Kidney (tissue), 22 donors: ENCODE data around the gene ZFP42. TPM values are rescaled to one million over a fixed set of nuclear protein-coding genes. Genes with fewer than 3 reads are reported as not detected.

ENCODE experiments used
- DNase-seq, 5 donors: peaks; one replicate each; pipeline ENCODE4 v3.0.0-alpha.2; 2013 to 2020
- FAIRE-seq: peaks from 2 replicates; lab custom pipeline; 2012; peaks lifted over from hg19 to GRCh38; lab: Jason Lieb, UNC
- H3K27ac ChIP-seq, 2 donors: one replicate each; pipeline ENCODE4 v1.7.0; 2013; ENCODE audit warnings: low read depth in 2 of 2, low read length in 2 of 2, inconsistent platforms in 1 of 2
- H3K27me3 ChIP-seq: one replicate; pipeline ENCODE4 v1.7.1; 2013; ENCODE audit warnings: low read length, inconsistent platforms; ENCODE audit not compliant: control insufficient read depth, insufficient read depth
- H3K36me3 ChIP-seq, 3 donors: one replicate each; pipeline versions ENCODE4 v1.7.0 to v1.7.1; 2013; ENCODE audit warnings: low read length in 3 of 3, control low read depth in 1 of 3, inconsistent platforms in 1 of 3; ENCODE audit not compliant: insufficient read depth in 3 of 3, control insufficient read depth in 2 of 3
- H3K4me1 ChIP-seq, 3 donors: one replicate each; pipeline versions ENCODE4 v1.7.0 to v1.7.1; 2013; ENCODE audit warnings: low read length in 3 of 3, inconsistent platforms in 1 of 3, low read depth in 1 of 3; ENCODE audit not compliant: control insufficient read depth in 2 of 3, insufficient read depth in 2 of 3
- H3K4me3 ChIP-seq, 3 donors: one replicate each; pipeline versions ENCODE4 v1.7.0 to v1.8.1; 2013; ENCODE audit warnings: low read length in 3 of 3, control low read depth in 1 of 3, inconsistent platforms in 1 of 3
- H3K9ac ChIP-seq, 3 donors: one replicate each; pipeline versions ENCODE4 v1.7.0 to v1.7.1; 2013; ENCODE audit warnings: low read length in 3 of 3, control low read depth in 1 of 3, inconsistent platforms in 1 of 3
- H3K9me3 ChIP-seq, 3 donors: one replicate each; pipeline versions ENCODE4 v1.7.0 to v1.7.1; 2013; ENCODE audit warnings: low read length in 3 of 3, control low read depth in 1 of 3, inconsistent platforms in 1 of 3; ENCODE audit not compliant: control insufficient read depth in 2 of 3, insufficient read depth in 1 of 3
- intact Hi-C: fragments of 100-400 bp; cut with DNase I; formaldehyde crosslinking; loops from one replicate; pipeline ENCODE4 v1.11.1; 2022
- long read RNA-seq, 10 donors: library from polyadenylated mRNA in 1 of 10; unstranded in 1 of 10; transcript quantifications; one replicate each; pipeline ENCODE4 v2.0.0 and lab custom pipeline, GENCODE V29; 2021 to 2026
- polyA plus RNA-seq: library from polyadenylated mRNA; stranded (reverse); fragments of 350-450 nt; fragmentation: Illumina TruSeq; extraction: RNeasy Lipid Tissue Mini Kit (QIAGEN cat#74804); gene quantifications from one replicate; pipeline ENCODE4 v1.2.3, GENCODE V29; 2014; ENCODE audit warnings: low read depth, low replicate concordance; ENCODE audit not compliant: insufficient read depth
- total RNA-seq: library from RNA; stranded (reverse); fragmentation: NEBNext Ultra II Directional; extraction: Animal tissue kit (Norgen Biotek cat#: 25700); gene quantifications from one replicate; pipeline ENCODE4 v1.2.1, GENCODE V29; 2021
- TF ChIP-seq, protein P1 (sequence below): IDR thresholded peaks from 3 replicates; pipeline ENCODE4 v1.5.1; 2012; ENCODE audit warnings: mild to moderate bottlenecking, moderate library complexity, borderline replicate concordance; ENCODE audit not compliant: insufficient read depth; ENCODE audit errors: extremely low read depth
- donor health status: control.
- donor health status: control.
- donor health status: control.
- donor health status: control.
- donor health status: control.
- donor health status: DM: yes; HTN: yes; CAD: no.
- donor health status: Normal renal cell carcinoma (clear cell type).

Gene ZFP42
- total RNA-seq = not detected
- polyA plus RNA-seq = not detected
- long read RNA-seq, donor 1 = 0 reads
- long read RNA-seq, donor 2 = 0 reads
- long read RNA-seq, donor 3 = 0 reads
- long read RNA-seq, donor 4, partial matches to known transcripts = 0 of 1 reads
- long read RNA-seq, donor 4, other reads (novel, unspliced or antisense) = 0 of 1 reads
- long read RNA-seq, donor 5 = 0 reads
- long read RNA-seq, donor 6 = 0 reads
- long read RNA-seq, donor 7 = 0 reads
- long read RNA-seq, donor 8 = 0 reads
- long read RNA-seq, donor 9 = 0 reads
- long read RNA-seq, donor 10 = 0 reads

DNA sequence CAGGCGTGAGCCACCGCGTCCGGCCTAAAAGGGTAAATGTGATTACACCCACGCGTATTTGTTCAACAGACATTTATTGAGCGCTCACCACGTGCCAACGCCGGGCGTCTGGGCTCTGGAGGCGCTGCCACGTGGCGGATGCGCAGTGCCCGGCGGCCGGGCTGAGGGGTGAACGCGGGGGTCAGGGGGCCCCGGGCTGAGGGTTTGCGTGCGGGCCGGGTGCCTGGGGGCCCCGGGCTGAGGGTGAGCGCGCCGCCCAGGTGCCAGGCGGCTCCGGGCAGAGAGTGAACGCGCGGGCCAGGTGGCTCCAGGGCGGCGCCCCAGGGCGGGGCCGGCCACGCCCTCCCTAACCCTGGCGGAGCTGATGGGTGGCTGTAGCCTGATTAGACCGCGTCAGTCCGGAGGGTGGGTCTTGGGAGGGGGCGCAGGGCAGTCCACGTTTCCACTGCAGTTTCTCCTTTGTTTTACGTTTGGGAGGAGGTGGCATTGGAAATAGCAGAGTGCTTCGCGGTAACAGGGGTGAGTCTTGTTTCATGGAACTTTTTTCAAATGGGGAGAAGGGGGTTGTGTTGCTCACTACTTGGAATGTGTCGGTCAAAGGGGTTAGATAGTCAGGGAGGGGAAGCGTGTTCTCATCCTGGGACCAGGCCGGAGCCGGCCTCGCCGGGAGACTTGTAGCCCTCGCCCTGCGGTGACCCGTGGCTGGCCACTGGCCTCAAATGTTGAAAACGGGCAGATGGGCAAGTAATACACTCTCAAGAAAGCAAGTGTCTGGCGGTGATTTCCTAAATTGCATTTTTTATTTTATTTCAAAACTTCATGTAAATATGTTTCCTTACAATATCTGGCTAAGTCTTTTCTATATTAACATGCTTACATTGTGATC is at the start of gene ZFP42:
TSS of gene ZFP42 (plus strand) at position 450 of the 886 bp plus-strand sequence. CDS start 7,037 bp downstream, outside the sequence.
- TF ChIP-seq, protein P1, sequence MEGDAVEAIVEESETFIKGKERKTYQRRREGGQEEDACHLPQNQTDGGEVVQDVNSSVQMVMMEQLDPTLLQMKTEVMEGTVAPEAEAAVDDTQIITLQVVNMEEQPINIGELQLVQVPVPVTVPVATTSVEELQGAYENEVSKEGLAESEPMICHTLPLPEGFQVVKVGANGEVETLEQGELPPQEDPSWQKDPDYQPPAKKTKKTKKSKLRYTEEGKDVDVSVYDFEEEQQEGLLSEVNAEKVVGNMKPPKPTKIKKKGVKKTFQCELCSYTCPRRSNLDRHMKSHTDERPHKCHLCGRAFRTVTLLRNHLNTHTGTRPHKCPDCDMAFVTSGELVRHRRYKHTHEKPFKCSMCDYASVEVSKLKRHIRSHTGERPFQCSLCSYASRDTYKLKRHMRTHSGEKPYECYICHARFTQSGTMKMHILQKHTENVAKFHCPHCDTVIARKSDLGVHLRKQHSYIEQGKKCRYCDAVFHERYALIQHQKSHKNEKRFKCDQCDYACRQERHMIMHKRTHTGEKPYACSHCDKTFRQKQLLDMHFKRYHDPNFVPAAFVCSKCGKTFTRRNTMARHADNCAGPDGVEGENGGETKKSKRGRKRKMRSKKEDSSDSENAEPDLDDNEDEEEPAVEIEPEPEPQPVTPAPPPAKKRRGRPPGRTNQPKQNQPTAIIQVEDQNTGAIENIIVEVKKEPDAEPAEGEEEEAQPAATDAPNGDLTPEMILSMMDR = no peak
- no peak for FAIRE-seq

DNA sequence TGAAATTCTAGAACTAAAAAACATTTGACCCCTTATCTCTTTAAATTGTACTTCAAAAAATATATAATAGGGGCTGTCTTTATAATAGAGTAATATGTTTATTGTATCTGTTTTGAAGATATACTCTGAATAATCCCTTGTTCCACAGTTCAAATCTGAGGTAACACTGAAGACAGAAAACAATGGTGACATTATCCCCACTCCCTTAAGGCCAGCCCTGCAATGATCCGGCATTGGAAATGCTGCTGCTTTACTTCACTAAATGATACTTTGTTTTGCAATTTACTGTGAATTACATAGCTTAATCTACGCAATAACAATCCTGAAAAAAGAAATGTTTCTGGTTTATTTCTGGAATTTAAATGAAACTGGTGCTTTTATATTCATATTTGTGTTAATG is 34.4 kb upstream of the ZFP42 start:
- DNase-seq (no peak), FAIRE-seq (no peak)

More for the DNA sequence above, at the start of gene ZFP42:
- Histone ChIP-seq H3K27ac (no peak within 1 kb of the TSS), H3K4me1 (no peaks in the 10 kb centered on the region), H3K36me3 (no peaks in the 10 kb centered on the region), H3K9ac (no peak within 1 kb of the TSS), H3K9me3 (no peaks in the 10 kb centered on the region), H3K4me3 (no peak within 1 kb of the TSS), H3K27me3 (no peaks in the 10 kb centered on the region)
- intact Hi-C loops = no loop called here
- DNase-seq = peak in 4 of 5 donors; percentile 12 to 51 (median 18)

DNA sequence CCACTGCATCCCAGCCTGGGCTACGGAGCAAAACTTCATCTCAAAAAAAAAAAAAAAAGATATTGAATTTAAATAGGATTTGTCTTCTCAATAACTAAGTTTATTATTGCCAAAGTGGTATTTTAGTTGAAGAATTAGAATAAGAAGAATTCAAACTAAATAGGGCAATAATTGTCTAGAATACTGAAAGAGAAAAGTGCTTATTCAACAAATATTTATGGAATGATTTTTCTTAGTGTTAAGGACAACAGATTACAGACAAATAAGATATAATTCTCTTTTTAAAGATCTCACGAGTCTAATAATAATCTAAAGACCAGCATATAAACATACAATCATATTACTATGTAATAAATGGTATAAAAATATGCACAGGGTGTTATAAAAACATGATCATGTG is 33.6 kb upstream of the ZFP42 start:
- FAIRE-seq (no peak), DNase-seq (no peak)
- TF ChIP-seq, protein P1 = no peak
- Histone ChIP-seq H3K4me3 (no peak overlapping the region), H3K27ac (no peak overlapping the region), H3K27me3 (no peaks in the 10 kb centered on the region), H3K9me3 (no peaks in the 10 kb centered on the region), H3K9ac (no peak overlapping the region), H3K36me3 (no peaks in the 10 kb centered on the region), H3K4me1 (no peaks in the 10 kb centered on the region)
- intact Hi-C loops = no loop called here

More for the DNA sequence above, 34.4 kb upstream of the ZFP42 start:
- Histone ChIP-seq H3K27me3 (no peaks in the 10 kb centered on the region), H3K9me3 (no peaks in the 10 kb centered on the region), H3K9ac (no peak overlapping the region), H3K4me3 (no peak overlapping the region), H3K4me1 (no peaks in the 10 kb centered on the region), H3K27ac (no peak overlapping the region), H3K36me3 (no peaks in the 10 kb centered on the region)
- TF ChIP-seq, protein P1 = no peak
- intact Hi-C loops = no loop called here
